ENCODE data around the gene ZC2HC1B. TPM values are rescaled to one million over a fixed set of nuclear protein-coding genes. Genes with fewer than 3 reads are reported as not detected.

Gene ZC2HC1B
- total and polyA plus RNA-seq, 9 of the 15 experiments (the other 6 are each of a cell fraction or from before 2014, with no cell fraction given), result not detected

GRCh38 chr6:143928853-143929252 lies 64.6 kb downstream of the ZC2HC1B start (continued):
- TF ChIP-seq SMARCE1 (IDR thresholded peaks at IDR 0.05) (peak; percentile 48; the same call in 1 of the 2 replicates), FOXA3 (CRISPR knock-in tag; conservative IDR thresholded peaks at IDR 0.05 in 1 of 2, IDR thresholded peaks at IDR 0.05 in 1 of 2) (peak in 1 of 2 experiments; percentile 63; a peak in 2 of 4 replicates), ZNF609 (CRISPR knock-in tag; IDR thresholded peaks at IDR 0.05; ENCODE audit: borderline replicate concordance) (no peak)

- Histone ChIP-seq H3K9me3 (replicated peaks; ENCODE audit: control insufficient read depth, insufficient read depth, low read depth, low read length) (no peaks in the 10 kb centered on the region), H3K36me3 (ENCODE audit: control insufficient read depth, insufficient read depth, low read length) (no peaks in the 10 kb centered on the region), H3K9me1 (ENCODE audit: control insufficient read depth, insufficient read depth, low read length) (no peaks in the 10 kb centered on the region), H3K4me2 (ENCODE audit: insufficient read depth, low read length) (no peak overlapping the region), H3K9ac (ENCODE audit: insufficient read depth in 1 of 2, low read depth in 2 of 2, low read length in 2 of 2) (no peak overlapping the region), H3K27me3 (ENCODE audit: control insufficient read depth in 2 of 2, insufficient read depth in 2 of 2, low read length in 2 of 2) (peaks cover 0 to 5% of the 10 kb centered on the region in 2 experiments; a peak in 1 of 5 replicates), H2AFZ (ENCODE audit: low read depth, low read length) (no peak overlapping the region), H3K79me2 (ENCODE audit: control insufficient read depth, insufficient read depth, low read length) (no peaks in the 10 kb centered on the region), H3K27ac (ENCODE audit: extremely low read depth, low read depth, low read length) (no peak overlapping the region), H4K20me1 (replicated peaks; ENCODE audit: control insufficient read depth, insufficient read depth, low read length) (no peaks in the 10 kb centered on the region), H3K4me3 (no peak overlapping the region), H3K4me1 (replicated peaks in 1 of 2; ENCODE audit: control insufficient read depth in 2 of 2, insufficient read depth in 2 of 2, low read length in 2 of 2) (no peaks in the 10 kb centered on the region)
- no TSS peak for BruUV-seq (replicated peaks)
- CTCF ChIA-PET (ENCODE audit: low intra/inter-chr PET ratio), result no interaction called here
- FAIRE-seq, result peak; percentile 44
- POLR2A ChIA-PET, result no interaction called here
- no peak for ATAC-seq
- no peak for TF ChIP-seq HEY1 (CRISPR knock-in tag; IDR thresholded peaks at IDR 0.05; ENCODE audit: borderline replicate concordance)
- intact Hi-C loops (cut with micrococcal nuclease), result no loop called here
- DNase-seq (ENCODE audit: extremely low read depth in 1 of 4, low spot score in 3 of 4), result no peak
- in situ Hi-C loops (cut with MboI), result no loop called here
These were observed 65.7 kb downstream of the ZC2HC1B start for GRCh38 chr6:143929975-143930374.

All from K562 (cell line).